SU-DHL-6 (cell line): ENCODE measurements around the gene RTEL1.

Experiments
- H2AFZ ChIP-seq: fragments of 200-600 bp; sonication (generic); 2 replicates; pipeline ENCODE4 v1.6.1; 2014; ENCODE audit warnings: low read depth, mild to moderate bottlenecking, moderate library complexity, mixed read lengths, antibody characterized with exemption, low read length; ENCODE audit not compliant: severe bottlenecking
- H3F3A ChIP-seq: fragments of 200-600 bp; shearing (Covaris generic); 2 replicates; pipeline ENCODE4 v1.6.0; 2016; ENCODE audit warnings: antibody characterized with exemption, mild to moderate bottlenecking; ENCODE audit not compliant: insufficient read depth
- H3K27ac ChIP-seq: fragments of 200-600 bp; sonication (generic); 2 replicates; pipeline ENCODE4 v1.5.1; 2016; ENCODE audit warnings: low read depth, mild to moderate bottlenecking, low read length, moderate library complexity, mixed read lengths
- H3K27me3 ChIP-seq: fragments of 200-600 bp; sonication (generic), shearing (Covaris generic); 2 replicates; pipeline ENCODE4 v1.6.0; 2014; ENCODE audit warnings: mild to moderate bottlenecking, low read length
- H3K36me3 ChIP-seq: fragments of 200-600 bp; sonication (generic); 2 replicates; pipeline ENCODE4 v1.6.1; 2014; ENCODE audit warnings: mild to moderate bottlenecking, low read length, mixed read lengths
- H3K4me2 ChIP-seq: fragments of 300-600, 200-600 bp; shearing (Covaris generic), sonication (generic); 2 replicates; pipeline ENCODE4 v1.6.0; 2014; ENCODE audit warnings: low read length, low read depth, mild to moderate bottlenecking; ENCODE audit not compliant: poor library complexity, severe bottlenecking
- H3K4me3 ChIP-seq: fragments of 200-600 bp; sonication (generic); 2 replicates; pipeline ENCODE4 v1.5.1; 2014; ENCODE audit warnings: antibody characterized with exemption, low read length, mild to moderate bottlenecking, mixed read lengths; ENCODE audit not compliant: insufficient read depth, poor library complexity, severe bottlenecking
- H3K79me2 ChIP-seq: fragments of 200-600 bp; sonication (generic); 2 replicates; pipeline ENCODE4 v1.6.1; 2014; ENCODE audit warnings: mild to moderate bottlenecking, low read length, moderate library complexity; ENCODE audit not compliant: insufficient read depth
- H3K9ac ChIP-seq: fragments of 200-600 bp; sonication (generic); 2 replicates; pipeline ENCODE4 v1.7.0; 2014; ENCODE audit warnings: mild to moderate bottlenecking, low read length
- H3K9me2 ChIP-seq: fragments of 200-600 bp; sonication (generic); replicated peaks from 2 replicates; pipeline ENCODE4 v1.6.1; 2014; ENCODE audit warnings: low read length; ENCODE audit not compliant: insufficient read depth
- H3K9me3 ChIP-seq: fragments of 200-600 bp; sonication (generic); 2 replicates; pipeline ENCODE4 v1.6.1; 2014; ENCODE audit warnings: low read length, mixed read lengths; ENCODE audit not compliant: insufficient read depth
- H4K20me1 ChIP-seq: fragments of 200-600 bp; sonication (generic); 2 replicates; pipeline ENCODE4 v1.6.1; 2014; ENCODE audit warnings: low read depth, mild to moderate bottlenecking, antibody characterized with exemption, low read length, moderate library complexity, mixed read lengths
- CTCF ChIP-seq: fragments of 200-600 bp; sonication (generic); IDR thresholded peaks from one replicate; pipeline ENCODE4 v1.5.1; 2017; ENCODE audit warnings: antibody characterized with exemption, mild to moderate bottlenecking, low read length, moderate library complexity; ENCODE audit not compliant: insufficient read depth, poor library complexity, severe bottlenecking
- EZH2phosphoT487 ChIP-seq: fragments of 200-600 bp; sonication (generic), shearing (Covaris generic); conservative IDR thresholded peaks from 2 replicates; pipeline ENCODE4 v1.6.1; 2018; ENCODE audit warnings: mild to moderate bottlenecking, antibody characterized with exemption, low read length, moderate library complexity, mixed read lengths

Gene RTEL1

GRCh38 chr20:63675681-63676368 is 17.7 kb downstream of the RTEL1 start:
- H3F3A ChIP-seq = no peaks in the 10 kb centered on the region
- TF ChIP-seq CTCF = no peak

GRCh38 chr20:63678071-63678470 is 20.0 kb downstream of the RTEL1 start:
- H3K27me3 ChIP-seq = no peaks in the 10 kb centered on the region
- no peaks in the 10 kb centered on the region for H3K9me3 ChIP-seq
- no peak overlapping the region for H3K4me2 ChIP-seq
- H3K79me2 ChIP-seq = no peaks in the 10 kb centered on the region
- no peaks in the 10 kb centered on the region for H3K36me3 ChIP-seq
- H3K9ac ChIP-seq = no peak overlapping the region
- no peaks in the 10 kb centered on the region for H4K20me1 ChIP-seq
- H3K27ac ChIP-seq = no peak overlapping the region
- H3F3A ChIP-seq = no peaks in the 10 kb centered on the region
- H3K9me2 ChIP-seq = no peaks in the 10 kb centered on the region
- no peak overlapping the region for H3K4me3 ChIP-seq
- H2AFZ ChIP-seq = no peak overlapping the region
- TF ChIP-seq CTCF = no peak
- no peak for TF ChIP-seq EZH2phosphoT487

More at GRCh38 chr20:63675681-63676368, 17.7 kb downstream of the RTEL1 start:
- no peaks in the 10 kb centered on the region for H3K36me3 ChIP-seq
- H3K27ac ChIP-seq = no peak overlapping the region
- no peaks in the 10 kb centered on the region for H3K9me3 ChIP-seq
- no peak overlapping the region for H2AFZ ChIP-seq
- H3K9me2 ChIP-seq = no peaks in the 10 kb centered on the region
- no peaks in the 10 kb centered on the region for H3K79me2 ChIP-seq
- no peak overlapping the region for H3K4me2 ChIP-seq
- no peak overlapping the region for H3K4me3 ChIP-seq
- no peaks in the 10 kb centered on the region for H4K20me1 ChIP-seq
- H3K9ac ChIP-seq = no peak overlapping the region
- H3K27me3 ChIP-seq = no peaks in the 10 kb centered on the region

GRCh38 chr20:63678667-63679465 is 20.8 kb downstream of the RTEL1 start:
- Histone ChIP-seq H2AFZ (no peak overlapping the region), H3K36me3 (no peaks in the 10 kb centered on the region), H3K9me3 (no peaks in the 10 kb centered on the region), H3K9ac (no peak overlapping the region), H3K4me3 (no peak overlapping the region), H3K9me2 (no peaks in the 10 kb centered on the region), H3K79me2 (no peaks in the 10 kb centered on the region), H3K27ac (no peak overlapping the region), H3K4me2 (no peak overlapping the region), H3K27me3 (no peaks in the 10 kb centered on the region), H3F3A (no peaks in the 10 kb centered on the region), H4K20me1 (no peaks in the 10 kb centered on the region)
- no peak for TF ChIP-seq CTCF
- no peak for TF ChIP-seq EZH2phosphoT487
